ENCODE data around the gene ANKRD11.

Gene ANKRD11

DNA sequence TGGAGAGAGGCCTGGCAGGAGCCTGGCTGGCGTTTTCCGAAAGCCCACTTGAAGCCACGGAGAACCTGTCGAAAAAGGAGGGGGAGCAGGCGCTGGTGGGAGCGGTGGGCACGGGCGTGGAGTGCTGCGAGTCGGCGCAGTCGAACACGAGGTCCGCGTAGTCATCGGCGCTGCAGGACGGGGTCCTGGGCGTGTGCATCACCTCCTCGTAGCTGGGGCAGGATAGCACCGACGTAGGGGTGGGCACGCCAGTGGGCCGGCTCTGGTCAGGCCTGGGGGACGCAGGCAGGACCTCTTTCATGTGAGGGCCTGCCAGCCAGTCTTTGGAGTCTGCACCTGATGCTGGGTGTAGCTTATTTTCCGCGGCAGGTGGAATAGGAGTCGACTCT, 209.2 kb downstream of the ANKRD11 start:
- Histone ChIP-seq H3K23ac (ENCODE audit: low read length) (no peak overlapping the region), H3K4me2 (ENCODE audit: low read length) (no peak overlapping the region), H3K79me2 (ENCODE audit: control insufficient read depth, insufficient read depth, low read length, poor library complexity) (no peaks in the 10 kb centered on the region), H3K36me3 (ENCODE audit: control insufficient read depth in 1 of 2, insufficient read depth in 2 of 2, low read length in 2 of 2) (peaks cover 75 to 78% of the 10 kb centered on the region in 2 experiments), H2AK5ac (ENCODE audit: low read length) (no peak overlapping the region), H3K79me1 (ENCODE audit: low read length) (no peaks in the 10 kb centered on the region), H4K8ac (ENCODE audit: low read depth, low read length) (no peak overlapping the region), H3K9ac (ENCODE audit: low read length) (no peak overlapping the region), H4K12ac (ENCODE audit: low read depth, low read length) (no peak overlapping the region), H3K27me3 (ENCODE audit: insufficient read depth, low read length) (no peaks in the 10 kb centered on the region), H3K9me3 (ENCODE audit: insufficient read depth, low read depth, low read length) (no peaks in the 10 kb centered on the region), H3K4ac (ENCODE audit: low read depth, low read length) (no peak overlapping the region), H3K4me3 (ENCODE audit: low read depth, low read length) (no peak overlapping the region), H3K14ac (ENCODE audit: low read length) (no peak overlapping the region), H4K91ac (ENCODE audit: low read depth, low read length) (no peak overlapping the region), H3K27ac (ENCODE audit: low read depth, low read length) (no peak overlapping the region), H3K4me1 (ENCODE audit: control insufficient read depth in 1 of 2, insufficient read depth in 2 of 2, low read length in 2 of 2) (peaks cover 0 to 3% of the 10 kb centered on the region in 2 experiments), H2BK12ac (ENCODE audit: low read length) (no peak overlapping the region), H2BK120ac (ENCODE audit: insufficient read depth, low read length, poor library complexity) (no peak overlapping the region), H3K18ac (ENCODE audit: low read length) (no peak overlapping the region), H2AFZ (ENCODE audit: insufficient read depth, low read length, poor library complexity) (no peak overlapping the region), H2BK5ac (ENCODE audit: low read depth, low read length, poor library complexity) (no peak overlapping the region)
- no peak for DNase-seq
- no CpG with 5 or more reads among the region's 28 CpGs for WGBS (ENCODE audit: extremely low coverage, insufficient coverage, insufficient read length)

- H3K36me3 ChIP-seq (ENCODE audit: control insufficient read depth in 1 of 2, insufficient read depth in 2 of 2, low read length in 2 of 2) = peaks cover 75 to 78% of the 10 kb centered on the region in 2 experiments
- H2BK12ac ChIP-seq (ENCODE audit: low read length) = no peak overlapping the region
- H4K91ac ChIP-seq (ENCODE audit: low read depth, low read length) = no peak overlapping the region
- H3K9me3 ChIP-seq (ENCODE audit: insufficient read depth, low read depth, low read length) = no peaks in the 10 kb centered on the region
- no peak overlapping the region for H3K4ac ChIP-seq (ENCODE audit: low read depth, low read length)
- no peak overlapping the region for H3K27ac ChIP-seq (ENCODE audit: low read depth, low read length)
- no peak overlapping the region for H3K18ac ChIP-seq (ENCODE audit: low read length)
- no peaks in the 10 kb centered on the region for H3K79me1 ChIP-seq (ENCODE audit: low read length)
- DNase-seq = no peak
- H4K8ac ChIP-seq (ENCODE audit: low read depth, low read length) = no peak overlapping the region
- no peak overlapping the region for H3K4me3 ChIP-seq (ENCODE audit: low read depth, low read length)
- no peaks in the 10 kb centered on the region for H3K27me3 ChIP-seq (ENCODE audit: insufficient read depth, low read length)
- H2AK5ac ChIP-seq (ENCODE audit: low read length) = no peak overlapping the region
- H2BK120ac ChIP-seq (ENCODE audit: insufficient read depth, low read length, poor library complexity) = no peak overlapping the region
- H2BK5ac ChIP-seq (ENCODE audit: low read depth, low read length, poor library complexity) = no peak overlapping the region
- H3K4me1 ChIP-seq (ENCODE audit: control insufficient read depth in 1 of 2, insufficient read depth in 2 of 2, low read length in 2 of 2) = peaks cover 0 to 3% of the 10 kb centered on the region in 2 experiments
- H4K12ac ChIP-seq (ENCODE audit: low read depth, low read length) = no peak overlapping the region
- H3K23ac ChIP-seq (ENCODE audit: low read length) = no peak overlapping the region
- WGBS (ENCODE audit: extremely low coverage, insufficient coverage, insufficient read length) = no CpG with 5 or more reads among the region's 44 CpGs
- no peak overlapping the region for H2AFZ ChIP-seq (ENCODE audit: insufficient read depth, low read length, poor library complexity)
- H3K79me2 ChIP-seq (ENCODE audit: control insufficient read depth, insufficient read depth, low read length, poor library complexity) = no peaks in the 10 kb centered on the region
- H3K14ac ChIP-seq (ENCODE audit: low read length) = no peak overlapping the region
- no peak overlapping the region for H3K4me2 ChIP-seq (ENCODE audit: low read length)
- no peak overlapping the region for H3K9ac ChIP-seq (ENCODE audit: low read length)
Measured at GRCh38 chr16:89280546-89281188, 209.7 kb downstream of the ANKRD11 start.

DNA sequence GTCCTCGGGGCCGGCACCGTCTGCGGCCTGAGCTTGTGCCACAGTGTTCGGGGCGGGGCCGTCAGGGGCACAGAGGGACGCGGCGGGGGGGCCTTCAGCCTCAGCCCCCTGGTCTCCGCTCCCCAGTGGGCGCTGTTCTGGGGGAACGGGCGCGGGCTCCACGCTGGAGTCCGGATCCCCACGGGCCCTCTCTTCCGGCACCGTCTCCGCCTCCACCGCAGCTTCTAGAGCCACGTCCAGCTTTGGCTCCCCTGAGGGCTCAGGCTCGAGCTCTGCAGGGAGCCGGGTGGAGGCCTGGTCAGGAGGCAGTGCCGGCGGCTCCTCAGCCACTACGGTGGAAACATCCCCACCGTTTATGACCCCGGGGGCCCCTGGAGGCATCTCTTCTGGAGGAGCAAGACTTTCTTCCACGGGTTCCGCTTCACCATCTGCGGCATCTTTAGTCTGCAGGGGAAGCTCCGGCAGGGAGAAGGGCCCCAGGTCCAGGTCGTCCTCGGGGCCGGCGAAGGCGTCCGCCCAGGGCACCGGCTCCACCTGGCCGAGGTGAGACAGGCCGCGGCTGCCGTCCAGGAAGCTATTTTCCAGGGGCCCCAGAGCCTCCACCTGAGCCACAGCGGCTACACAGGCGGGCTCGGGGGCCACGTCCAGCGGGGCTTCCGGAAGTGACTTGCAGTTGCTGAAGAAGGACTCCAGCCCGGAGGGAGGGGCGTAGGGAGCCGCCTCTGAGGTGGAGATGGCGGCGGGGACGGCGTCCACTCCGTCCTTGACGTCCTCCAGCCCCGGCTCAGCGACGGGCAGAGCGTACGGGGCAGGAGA, 210.5 kb downstream of the ANKRD11 start:
- no peak for DNase-seq
- Histone ChIP-seq H3K27ac (ENCODE audit: low read depth, low read length) (no peak overlapping the region), H3K4me2 (ENCODE audit: low read length) (no peak overlapping the region), H3K14ac (ENCODE audit: low read length) (no peak overlapping the region), H4K12ac (ENCODE audit: low read depth, low read length) (no peak overlapping the region), H2BK12ac (ENCODE audit: low read length) (no peak overlapping the region), H3K18ac (ENCODE audit: low read length) (no peak overlapping the region), H2BK120ac (ENCODE audit: insufficient read depth, low read length, poor library complexity) (no peak overlapping the region), H3K79me2 (ENCODE audit: control insufficient read depth, insufficient read depth, low read length, poor library complexity) (no peaks in the 10 kb centered on the region), H3K27me3 (ENCODE audit: insufficient read depth, low read length) (no peaks in the 10 kb centered on the region), H2AFZ (ENCODE audit: insufficient read depth, low read length, poor library complexity) (no peak overlapping the region), H3K79me1 (ENCODE audit: low read length) (no peaks in the 10 kb centered on the region), H3K4ac (ENCODE audit: low read depth, low read length) (no peak overlapping the region), H3K36me3 (ENCODE audit: control insufficient read depth in 1 of 2, insufficient read depth in 2 of 2, low read length in 2 of 2) (peaks cover 76 to 78% of the 10 kb centered on the region in 2 experiments), H3K4me3 (ENCODE audit: low read depth, low read length) (no peak overlapping the region), H3K23ac (ENCODE audit: low read length) (no peak overlapping the region), H3K9ac (ENCODE audit: low read length) (no peak overlapping the region), H4K8ac (ENCODE audit: low read depth, low read length) (no peak overlapping the region), H4K91ac (ENCODE audit: low read depth, low read length) (no peak overlapping the region), H2BK5ac (ENCODE audit: low read depth, low read length, poor library complexity) (no peak overlapping the region), H3K4me1 (ENCODE audit: control insufficient read depth in 1 of 2, insufficient read depth in 2 of 2, low read length in 2 of 2) (peaks cover 0 to 3% of the 10 kb centered on the region in 2 experiments), H3K9me3 (ENCODE audit: insufficient read depth, low read depth, low read length) (no peaks in the 10 kb centered on the region), H2AK5ac (ENCODE audit: low read length) (no peak overlapping the region)
- no CpG with 5 or more reads among the region's 65 CpGs for WGBS (ENCODE audit: extremely low coverage, insufficient coverage, insufficient read length)

GRCh38 chr16:89278441-89279240, 211.7 kb downstream of the ANKRD11 start:
- Histone ChIP-seq H3K14ac (ENCODE audit: low read length) (no peak overlapping the region), H3K9me3 (ENCODE audit: insufficient read depth, low read depth, low read length) (no peaks in the 10 kb centered on the region), H3K79me2 (ENCODE audit: control insufficient read depth, insufficient read depth, low read length, poor library complexity) (no peaks in the 10 kb centered on the region), H3K27ac (ENCODE audit: low read depth, low read length) (no peak overlapping the region), H3K79me1 (ENCODE audit: low read length) (no peaks in the 10 kb centered on the region), H4K91ac (ENCODE audit: low read depth, low read length) (no peak overlapping the region), H3K9ac (ENCODE audit: low read length) (no peak overlapping the region), H2BK12ac (ENCODE audit: low read length) (no peak overlapping the region), H3K4me2 (ENCODE audit: low read length) (no peak overlapping the region), H3K23ac (ENCODE audit: low read length) (no peak overlapping the region), H4K8ac (ENCODE audit: low read depth, low read length) (no peak overlapping the region), H2BK5ac (ENCODE audit: low read depth, low read length, poor library complexity) (no peak overlapping the region), H3K18ac (ENCODE audit: low read length) (no peak overlapping the region), H4K12ac (ENCODE audit: low read depth, low read length) (no peak overlapping the region), H3K4ac (ENCODE audit: low read depth, low read length) (no peak overlapping the region), H3K4me3 (ENCODE audit: low read depth, low read length) (no peak overlapping the region), H3K27me3 (ENCODE audit: insufficient read depth, low read length) (no peaks in the 10 kb centered on the region), H2AFZ (ENCODE audit: insufficient read depth, low read length, poor library complexity) (no peak overlapping the region), H2BK120ac (ENCODE audit: insufficient read depth, low read length, poor library complexity) (no peak overlapping the region), H3K36me3 (ENCODE audit: control insufficient read depth in 1 of 2, insufficient read depth in 2 of 2, low read length in 2 of 2) (peaks cover 81 to 85% of the 10 kb centered on the region in 2 experiments), H2AK5ac (ENCODE audit: low read length) (no peak overlapping the region), H3K4me1 (ENCODE audit: control insufficient read depth in 1 of 2, insufficient read depth in 2 of 2, low read length in 2 of 2) (peaks cover 0 to 3% of the 10 kb centered on the region in 2 experiments)
- no CpG with 5 or more reads among the region's 36 CpGs for WGBS (ENCODE audit: extremely low coverage, insufficient coverage, insufficient read length)
- no peak for DNase-seq

All from trophoblast cell (in vitro differentiated cells and primary cell).